C1 segment of cervical spinal cord (tissue), 14 donors: ENCODE results near the gene IMMP2L.

Source experiments
- DNase-seq, 14 donors: peaks; one replicate each; lab custom pipeline; 2025; lab: John Stamatoyannopoulos, UW

Gene IMMP2L

DNA sequence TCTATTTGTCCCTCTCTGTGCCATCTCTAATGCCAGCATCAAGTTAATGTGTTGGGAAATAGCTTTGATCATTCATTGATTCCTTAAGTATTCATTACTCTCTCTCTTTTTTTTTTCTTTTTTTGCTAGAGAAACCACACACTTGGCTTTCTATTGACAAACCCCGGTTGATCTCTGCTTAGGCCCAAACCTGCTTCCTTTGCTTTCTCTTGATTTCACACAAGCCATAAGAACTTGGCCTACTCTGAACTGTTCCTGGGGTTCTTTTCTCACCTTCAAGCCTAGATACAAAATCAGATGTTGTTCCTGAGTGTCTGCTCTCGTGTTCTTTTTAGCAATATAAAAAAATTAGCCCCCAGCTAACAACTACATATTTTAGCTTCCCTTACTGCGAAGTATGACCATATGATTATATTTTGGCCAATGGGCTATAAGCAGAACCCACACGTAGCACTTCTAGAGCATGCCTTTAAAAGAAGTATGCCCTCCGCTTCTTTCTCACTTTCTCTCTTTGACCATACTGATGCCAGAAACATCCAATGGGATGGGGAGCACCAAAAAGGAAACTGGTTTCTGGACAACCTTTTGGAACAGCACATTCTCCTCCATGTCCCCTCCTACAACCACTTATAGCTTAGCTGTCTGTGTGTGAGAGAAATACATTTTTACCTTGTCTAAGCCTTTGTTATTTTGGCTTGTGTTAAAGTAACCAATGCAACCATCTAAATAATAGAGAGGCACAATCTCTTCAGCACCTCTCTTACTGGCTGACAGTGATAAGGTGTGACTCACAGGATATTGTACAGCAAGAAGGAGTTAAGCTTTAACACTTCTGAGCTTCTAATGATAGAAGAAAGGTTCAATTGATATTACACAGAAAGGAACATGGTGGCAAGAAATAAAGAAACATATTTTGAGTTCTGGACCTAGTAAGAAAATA lies 568.0 kb downstream of the IMMP2L start:
- no peak for DNase-seq

DNA sequence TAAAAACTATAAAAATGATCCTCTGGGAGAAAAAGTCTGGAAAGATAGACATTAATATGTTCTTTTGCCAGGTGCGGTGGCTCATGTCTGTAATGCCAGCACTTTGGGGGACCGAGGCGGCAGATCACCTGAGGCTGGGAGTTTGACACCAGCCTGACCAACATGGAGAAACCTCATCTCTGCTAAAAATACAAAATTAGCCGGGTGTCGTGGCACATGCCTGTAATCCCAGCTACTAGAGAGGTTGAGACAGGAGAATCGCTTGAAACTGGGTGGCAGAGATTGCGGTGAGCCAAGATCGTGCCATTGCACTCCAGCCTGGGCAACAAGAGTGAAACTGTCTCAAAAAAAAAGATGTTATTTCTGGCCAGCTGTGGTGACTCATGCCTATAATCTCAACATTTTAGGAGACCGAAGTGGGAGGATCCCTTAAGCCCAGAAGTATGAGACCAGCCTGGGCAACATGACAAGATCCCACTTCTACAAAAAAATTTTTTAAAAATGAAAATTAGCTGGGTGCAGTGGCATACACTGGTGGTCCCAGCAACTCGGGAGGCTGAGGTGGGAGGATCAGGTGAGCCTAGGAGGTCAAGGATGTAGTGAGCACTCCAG lies 573.3 kb downstream of the IMMP2L start:
- DNase-seq = no peak

DNA sequence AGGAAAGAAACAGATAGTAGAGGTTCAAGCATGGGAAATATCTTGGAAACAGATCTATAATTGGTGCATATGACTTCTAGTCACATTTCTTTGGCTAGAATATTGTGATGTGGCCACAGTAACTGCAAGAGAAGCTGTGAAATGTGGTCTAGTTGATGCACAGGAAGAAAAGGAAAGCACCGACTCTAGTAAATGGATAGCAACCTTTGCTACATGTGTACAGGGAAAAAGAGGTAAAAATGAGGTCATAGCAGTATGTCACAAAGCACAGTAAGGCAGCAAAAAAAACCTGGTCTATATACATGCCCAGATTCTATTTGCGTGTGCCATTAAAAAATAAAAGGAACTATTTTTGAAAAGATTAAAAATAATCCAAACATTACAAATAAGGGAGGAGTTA lies 573.9 kb downstream of the IMMP2L start:
- DNase-seq = no peak

DNA sequence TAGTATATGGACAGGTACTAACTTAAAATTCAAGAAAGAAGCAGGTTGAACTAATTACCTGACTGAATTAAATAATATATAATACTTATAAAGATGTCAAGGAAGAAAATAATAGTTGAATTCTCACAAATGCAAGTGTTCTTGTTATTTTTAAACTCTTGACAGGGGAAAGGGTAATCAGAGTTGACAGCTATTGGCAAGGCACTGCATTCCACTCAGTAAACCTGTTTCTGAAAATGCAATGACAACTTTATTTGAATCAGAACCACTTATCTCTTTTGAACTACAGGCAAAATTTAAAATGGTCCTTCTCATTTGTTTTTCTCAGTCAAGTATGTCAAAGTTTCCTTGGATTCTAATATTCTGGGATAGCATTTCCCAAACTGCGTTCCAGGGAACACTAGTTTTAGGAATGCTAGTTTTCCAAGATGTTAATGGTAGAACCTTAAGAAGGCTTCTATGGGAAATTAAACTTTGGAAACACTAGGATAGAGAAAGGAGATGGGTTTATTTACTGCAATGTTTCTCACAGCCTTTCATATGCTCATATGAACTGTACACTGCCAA lies 575.1 kb downstream of the IMMP2L start:
- peak in 1 of 14 donors; percentile 28 for DNase-seq

- DNase-seq = no peak
These were observed 578.4 kb downstream of the IMMP2L start for GRCh38 chr7:110983822-110984456.

- no peak for DNase-seq
These were observed 585.1 kb downstream of the IMMP2L start for GRCh38 chr7:110977127-110977737.

GRCh38 chr7:110975486-110975885 lies 586.8 kb downstream of the IMMP2L start:
- no peak for DNase-seq

DNA sequence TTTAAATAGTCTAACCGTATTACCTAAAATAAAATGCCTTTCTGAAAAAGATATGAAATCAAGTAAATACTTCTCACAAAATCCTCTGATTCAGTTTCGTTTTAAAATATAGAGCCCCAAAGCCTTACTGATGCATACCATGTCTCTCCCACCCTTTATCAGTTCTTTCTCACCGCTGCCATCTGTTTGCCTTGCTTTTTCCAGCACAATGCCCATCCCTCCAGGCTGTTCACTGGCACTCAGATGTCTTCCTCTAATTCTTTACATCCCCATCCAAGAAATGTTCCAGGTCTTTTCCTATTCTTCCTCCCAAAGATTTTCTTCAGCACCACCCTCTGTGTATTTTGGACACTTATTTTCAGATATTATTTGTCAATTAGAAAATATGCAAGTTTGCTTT lies 587.9 kb downstream of the IMMP2L start:
- no peak for DNase-seq

GRCh38 chr7:110973196-110973990 lies 588.9 kb downstream of the IMMP2L start:
- DNase-seq = no peak

- no peak for DNase-seq
These were observed 597.5 kb downstream of the IMMP2L start for GRCh38 chr7:110964775-110965174.

DNA sequence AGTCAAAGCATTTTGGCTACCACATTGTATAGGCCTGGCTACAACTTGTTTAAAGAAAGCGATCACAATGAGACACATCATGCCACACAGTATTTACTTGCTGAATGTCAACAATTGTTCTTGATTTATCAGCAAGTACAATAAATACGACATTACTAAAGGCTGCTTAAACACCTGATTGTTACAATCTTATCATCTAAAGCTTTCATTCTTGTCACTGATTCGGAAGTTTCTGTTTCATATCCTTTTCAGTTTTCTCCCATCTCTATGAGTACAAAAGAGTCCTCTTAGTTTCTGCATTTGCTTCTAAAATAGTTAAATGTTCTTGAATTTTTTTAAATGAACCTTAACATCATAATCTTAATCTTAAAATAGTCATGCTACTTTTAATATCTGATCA lies 599.5 kb downstream of the IMMP2L start:
- no peak for DNase-seq

DNA sequence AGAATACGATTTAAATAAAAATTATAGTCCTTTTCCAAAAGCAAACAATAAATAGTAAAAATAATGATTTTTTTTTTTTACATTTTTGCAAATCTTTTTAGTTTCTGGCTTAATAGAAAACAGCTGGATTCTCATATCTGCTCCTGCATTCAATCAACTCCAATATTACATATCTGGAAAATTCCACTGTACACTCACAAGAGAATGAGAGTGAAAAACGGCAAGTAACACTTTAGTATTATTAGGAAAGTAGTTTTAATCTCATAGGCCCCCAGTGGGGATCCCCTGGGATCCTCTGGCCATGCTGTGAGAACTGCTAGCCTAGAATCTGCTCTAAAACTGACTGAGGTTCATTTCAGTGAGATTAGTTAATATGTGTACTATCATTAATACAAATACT lies 599.9 kb downstream of the IMMP2L start:
- no peak for DNase-seq

- DNase-seq = no peak
These were observed 601.5 kb downstream of the IMMP2L start for GRCh38 chr7:110960811-110961210.

DNA sequence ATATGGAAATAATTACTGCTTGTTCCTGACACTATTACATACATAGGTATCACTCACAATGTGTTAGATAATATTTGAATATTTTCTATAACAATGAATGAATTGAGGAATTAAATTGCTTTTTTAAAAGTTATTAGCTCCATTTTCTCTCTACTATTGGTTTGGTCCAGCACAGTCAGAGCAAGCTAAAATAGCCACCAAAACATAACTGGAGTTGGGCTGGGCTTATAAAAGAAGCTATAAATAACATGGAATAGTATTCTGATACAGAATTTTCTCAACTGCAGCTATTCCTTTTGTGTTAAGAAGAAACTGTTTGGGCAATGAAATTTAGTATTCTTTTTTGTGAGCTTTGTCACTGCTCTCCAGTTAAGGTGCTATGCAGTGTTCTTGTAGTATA lies 614.0 kb downstream of the IMMP2L start:
- DNase-seq = no peak

GRCh38 chr7:110947408-110947807 lies 614.9 kb downstream of the IMMP2L start:
- no peak for DNase-seq

GRCh38 chr7:110944966-110945644 lies 617.2 kb downstream of the IMMP2L start:
- no peak for DNase-seq

DNA sequence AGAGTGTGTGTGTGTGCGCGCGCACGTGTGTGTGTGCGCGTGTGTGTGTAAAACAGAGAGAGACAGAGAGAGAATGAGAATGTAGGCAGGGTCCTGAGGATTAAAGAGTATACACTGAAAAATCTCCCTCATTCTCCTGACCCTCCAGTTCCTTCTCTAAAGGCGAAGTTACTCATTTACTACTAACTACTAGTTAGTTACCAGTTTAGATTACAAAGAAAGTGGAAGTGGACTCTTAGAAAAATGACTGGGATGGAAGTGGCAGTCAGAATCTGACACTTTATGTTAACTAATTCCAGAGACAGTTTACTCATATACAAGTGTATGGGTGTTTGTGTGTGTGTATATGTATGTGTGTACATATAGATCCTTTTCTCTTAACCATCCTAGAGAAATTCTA lies 617.8 kb downstream of the IMMP2L start:
- no peak for DNase-seq

- no peak for DNase-seq
These were observed 618.5 kb downstream of the IMMP2L start for GRCh38 chr7:110943701-110944345.

- DNase-seq = no peak
These were observed 620.9 kb downstream of the IMMP2L start for GRCh38 chr7:110941385-110941784.

GRCh38 chr7:110940756-110941155 lies 621.5 kb downstream of the IMMP2L start:
- no peak for DNase-seq
